GM19193 (cell line): ENCODE results near the gene AFTPH.

Source experiments
- POLR2A ChIP-seq: IDR thresholded peaks from 4 replicates; pipeline ENCODE4 v1.6.1; 2011; ENCODE audit not compliant: insufficient read depth, insufficient read length; ENCODE audit errors: extremely low read depth

Gene AFTPH

DNA sequence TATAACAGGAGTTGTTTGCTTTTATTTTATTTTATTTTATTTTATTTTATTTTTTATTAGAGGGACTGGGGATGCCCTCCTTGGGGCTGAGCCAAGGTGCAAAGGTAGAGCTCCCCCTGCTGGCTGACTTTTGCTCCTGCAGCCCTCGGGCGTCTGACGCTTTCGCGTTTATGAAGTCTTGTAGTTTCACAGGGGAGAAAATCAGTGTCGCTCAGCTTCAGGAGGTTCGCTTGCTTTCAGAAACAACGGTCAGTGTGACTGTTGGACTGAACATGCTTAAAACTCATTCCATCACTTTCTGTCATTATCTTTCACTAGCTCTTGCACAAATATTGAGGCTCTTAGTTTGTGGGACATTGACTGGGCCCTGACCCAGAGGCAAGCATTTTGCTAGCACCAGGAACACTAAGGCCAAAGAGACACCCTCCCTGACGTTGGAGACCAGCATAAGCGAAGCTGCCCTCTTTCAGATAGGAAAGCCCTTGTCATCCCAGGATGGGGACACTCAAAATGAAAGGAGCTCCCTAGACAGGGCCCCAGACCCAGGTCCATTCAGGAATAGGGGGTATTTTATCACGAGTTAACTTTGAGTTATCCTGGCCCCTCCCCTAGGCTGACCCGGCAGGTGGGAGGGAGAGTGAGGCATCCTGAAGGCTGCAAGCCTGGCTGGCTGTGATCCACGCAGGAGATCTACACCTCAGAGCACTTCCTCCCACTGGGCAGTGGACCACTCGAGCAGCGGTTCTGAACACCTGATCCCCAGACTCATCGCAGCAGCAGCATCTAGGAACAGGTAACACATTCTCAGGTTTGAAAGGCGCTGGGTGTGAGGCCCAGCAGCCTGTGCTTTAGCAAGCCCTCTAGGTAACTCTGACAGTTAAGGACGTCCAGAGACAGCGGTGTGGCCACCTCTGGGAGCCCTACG, 35.8 kb upstream of the AFTPH start:
- TF ChIP-seq POLR2A = no peak

DNA sequence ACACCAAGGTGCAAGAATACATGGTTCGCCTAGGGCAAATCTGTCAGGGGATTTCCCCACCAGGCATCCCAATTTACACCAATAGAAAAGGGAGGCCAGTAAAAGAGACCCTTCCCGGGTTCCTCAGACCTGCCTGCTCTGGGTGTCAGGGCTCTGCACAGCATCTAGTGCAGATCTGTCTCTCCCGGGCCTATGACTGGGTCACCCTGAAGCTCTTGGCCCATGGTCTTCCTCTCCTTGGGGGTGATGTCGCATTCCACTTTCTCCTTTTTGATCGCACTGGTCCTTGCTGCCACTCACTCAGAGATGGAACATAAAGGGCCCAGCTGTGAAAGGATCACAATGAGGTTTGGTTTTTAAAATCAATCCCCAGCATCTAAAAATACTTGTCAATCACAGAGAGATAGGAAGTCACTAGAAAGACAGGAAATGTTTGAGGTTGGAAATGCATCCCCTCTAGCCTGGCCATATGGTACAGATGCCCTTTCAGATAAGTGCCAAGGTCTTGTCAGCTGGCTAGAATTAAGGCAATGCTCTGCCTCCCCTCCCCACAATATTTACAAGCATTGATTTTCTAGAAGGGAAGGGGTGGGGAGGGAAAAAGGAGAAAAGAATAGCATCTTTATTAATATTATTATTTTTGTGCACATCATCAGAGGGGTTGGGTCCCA, 34.9 kb upstream of the AFTPH start:
- TF ChIP-seq POLR2A = no peak

DNA sequence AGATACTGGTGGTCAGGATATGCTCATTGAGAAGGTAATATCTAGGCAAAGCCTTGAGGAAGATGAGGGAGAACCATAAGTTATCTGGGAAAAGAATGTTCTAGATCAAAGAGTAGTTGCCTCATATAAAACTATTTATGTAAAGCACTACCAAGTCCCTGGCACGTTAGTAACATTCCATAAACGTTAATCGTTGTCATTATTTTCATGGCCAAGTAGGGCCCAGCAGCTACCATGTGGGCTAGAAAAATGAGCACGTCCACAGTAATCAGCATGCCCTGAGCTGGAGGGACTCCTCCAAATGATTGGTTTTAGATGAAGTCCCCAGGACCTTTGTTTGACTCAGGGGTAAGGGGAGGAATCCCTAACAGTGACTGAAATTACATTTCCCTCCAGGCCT, 32.7 kb upstream of the AFTPH start:
- no peak for TF ChIP-seq POLR2A

DNA sequence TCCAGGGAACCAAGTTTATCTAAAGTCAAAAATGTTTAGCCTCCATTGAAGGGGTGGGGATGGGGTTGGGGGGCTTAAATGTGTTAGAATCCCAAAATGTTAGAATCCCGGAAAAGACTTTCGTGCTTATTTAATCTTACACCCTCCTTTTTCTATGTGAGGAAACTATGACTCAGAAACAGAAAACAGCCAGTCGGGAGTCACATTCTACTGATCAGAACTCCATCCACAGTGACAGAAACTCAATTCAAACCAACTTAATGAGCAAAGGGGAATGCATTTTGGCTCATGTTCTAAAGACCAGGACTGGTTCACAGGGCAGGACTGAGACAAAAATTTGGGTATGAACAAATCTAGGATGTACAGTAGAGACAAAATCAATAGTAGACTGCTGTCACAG, 31.9 kb upstream of the AFTPH start:
- TF ChIP-seq POLR2A = no peak

DNA sequence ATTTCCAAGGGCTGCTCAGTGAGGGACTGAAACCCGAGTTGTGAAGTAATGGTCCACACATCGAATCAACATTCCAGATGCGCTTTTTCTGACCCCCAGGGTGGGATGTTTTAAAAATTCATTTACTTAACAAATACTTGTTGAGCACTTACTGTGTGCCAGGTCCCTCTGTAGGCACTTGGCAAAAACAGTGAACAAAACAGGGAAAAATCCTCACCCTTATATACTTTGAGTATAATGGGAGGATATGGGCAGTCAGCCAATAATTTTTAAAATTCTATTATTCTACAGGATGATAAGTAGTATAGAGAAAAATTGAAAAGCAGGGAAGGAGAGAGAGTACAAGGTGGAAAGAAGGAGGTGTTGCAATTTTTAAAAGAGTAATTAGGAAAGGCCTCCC, 31.3 kb upstream of the AFTPH start:
- TF ChIP-seq POLR2A = no peak

GRCh38 chr2:64493788-64494187, 30.3 kb upstream of the AFTPH start:
- no peak for TF ChIP-seq POLR2A

GRCh38 chr2:64498438-64498837, 25.7 kb upstream of the AFTPH start:
- no peak for TF ChIP-seq POLR2A

- no peak for TF ChIP-seq POLR2A
Observed at GRCh38 chr2:64500549-64500948, 23.6 kb upstream of the AFTPH start.

- TF ChIP-seq POLR2A = no peak
Observed at GRCh38 chr2:64501946-64502345, 22.2 kb upstream of the AFTPH start.

- no peak for TF ChIP-seq POLR2A
Observed at GRCh38 chr2:64502860-64503259, 21.3 kb upstream of the AFTPH start.

DNA sequence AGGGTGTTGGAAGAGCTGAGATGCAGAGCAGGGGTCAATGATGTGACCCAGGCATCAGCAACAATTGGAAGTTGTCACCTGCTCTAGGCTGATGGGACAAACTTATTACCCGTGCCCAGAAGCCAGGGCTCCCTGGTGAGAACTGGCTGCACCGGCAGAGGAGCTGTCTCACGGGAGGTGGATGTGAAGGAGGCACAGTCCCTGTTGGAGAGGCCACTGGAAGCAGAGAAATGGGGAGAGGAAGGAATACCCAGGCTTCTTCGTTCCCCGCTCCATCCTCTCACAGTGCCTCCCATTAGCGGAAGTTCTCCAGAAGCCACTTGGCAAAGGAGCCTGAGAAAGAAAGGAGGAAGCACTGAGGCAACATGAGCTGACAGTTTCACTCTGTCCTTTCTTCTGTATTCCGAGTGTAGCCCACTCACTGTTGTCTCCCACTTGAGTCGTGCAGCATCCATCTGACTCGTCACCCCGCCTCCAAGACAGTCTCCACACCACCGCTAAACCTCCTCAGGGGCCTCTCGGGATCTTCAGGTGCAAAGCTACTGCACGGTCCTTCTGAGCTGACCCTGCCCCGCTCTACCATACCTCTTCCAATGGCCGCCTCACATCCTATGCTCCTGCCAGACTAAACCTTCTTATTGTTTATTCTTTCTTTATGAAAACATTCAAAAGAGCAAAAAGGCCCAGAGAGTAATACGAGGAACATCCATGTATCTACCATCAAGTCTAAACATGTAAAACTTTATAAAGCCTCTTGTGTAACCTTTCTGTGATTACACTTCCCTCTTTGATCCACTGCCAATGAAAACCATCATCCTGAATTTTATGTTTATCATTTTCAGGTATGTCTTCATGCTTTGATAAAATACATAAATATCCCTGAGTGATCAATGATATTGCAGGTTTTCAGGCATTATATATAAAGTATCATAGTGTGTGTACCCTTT, 19.1 kb upstream of the AFTPH start:
- no peak for TF ChIP-seq POLR2A

DNA sequence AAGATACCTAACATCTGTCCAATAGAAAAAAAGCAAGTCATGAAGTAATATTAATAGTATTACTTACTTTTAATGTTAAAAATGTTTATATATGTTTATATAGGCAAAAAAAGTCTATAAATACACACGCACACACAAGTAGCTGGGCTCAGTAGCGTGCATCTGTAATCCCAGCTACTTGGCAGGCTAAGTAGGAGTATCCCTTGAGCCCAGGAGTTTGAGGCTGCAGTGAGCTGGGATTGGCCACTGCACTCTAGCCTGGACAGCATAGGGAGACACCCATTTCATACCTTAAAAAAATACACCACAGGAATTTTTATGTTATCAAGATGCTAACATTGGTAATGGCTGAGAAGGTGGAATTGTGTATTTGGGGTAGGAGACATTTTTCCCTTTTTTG, 17.4 kb upstream of the AFTPH start:
- TF ChIP-seq POLR2A = no peak

GRCh38 chr2:64514008-64514407, 10.1 kb upstream of the AFTPH start:
- no peak for TF ChIP-seq POLR2A

- no peak for TF ChIP-seq POLR2A
Observed at GRCh38 chr2:64515086-64515485, 9.0 kb upstream of the AFTPH start.
